Measurements from ENCODE around the gene NDOR1.

Gene NDOR1

GRCh38 chr9:137229903-137230704 lies 24.6 kb downstream of the NDOR1 start:
- no peak for TF ChIP-seq CTCF (IDR thresholded peaks at IDR 0.05; ENCODE audit: control insufficient read depth, insufficient read depth, low read depth, low read length, missing control alignments)
- no peak overlapping the region for H3K4me3 ChIP-seq (ENCODE audit: control insufficient read depth, low read depth, low read length)
- no peak for DNase-seq (ENCODE audit: low read depth)

DNA sequence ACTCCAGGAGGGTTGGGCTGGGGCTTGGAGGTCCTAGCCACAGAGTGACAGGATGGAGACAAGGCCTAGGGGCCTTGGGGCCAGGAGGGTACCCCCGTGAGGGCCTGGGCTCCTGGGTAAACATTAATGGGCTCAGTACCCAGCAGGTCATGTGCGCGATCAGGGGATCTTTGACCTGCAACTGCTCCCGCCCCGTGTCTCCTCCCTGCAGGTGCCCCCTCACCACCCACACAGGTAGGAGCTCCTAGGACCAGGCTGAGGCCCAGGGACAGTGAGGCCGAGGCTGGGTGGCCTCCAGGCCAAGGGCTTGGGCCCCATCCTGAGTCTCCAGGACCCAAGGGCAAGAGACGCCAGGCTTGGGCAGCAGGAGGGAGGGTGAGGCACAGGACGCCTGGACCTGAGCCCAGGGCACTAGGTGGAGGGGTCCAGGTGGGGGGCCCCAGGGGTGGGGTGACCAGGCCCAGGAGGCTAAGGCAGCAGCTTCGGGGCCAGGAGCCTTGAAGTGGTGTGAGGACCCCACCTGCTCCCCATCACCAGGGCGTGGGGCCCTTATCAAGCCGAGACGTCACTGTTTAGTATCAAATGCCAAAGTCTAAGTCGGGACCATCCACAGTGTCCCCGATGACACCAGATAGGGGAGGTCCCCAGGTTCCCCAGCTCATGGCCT lies 25.3 kb downstream of the NDOR1 start, which contains the start of gene SLC34A3:
TSS of gene SLC34A3 (plus strand) at position 197 of the 667 bp plus-strand sequence. CDS start 802 bp downstream, outside the sequence.
- no peak for DNase-seq (ENCODE audit: low read depth)
- H3K4me3 ChIP-seq (ENCODE audit: control insufficient read depth, low read depth, low read length), result no peak within 1 kb of the TSS
- TF ChIP-seq CTCF (IDR thresholded peaks at IDR 0.05; ENCODE audit: control insufficient read depth, insufficient read depth, low read depth, low read length, missing control alignments), result no peak

- H3K4me3 ChIP-seq (ENCODE audit: control insufficient read depth, low read depth, low read length), result no peak overlapping the region
- no peak for TF ChIP-seq CTCF (IDR thresholded peaks at IDR 0.05; ENCODE audit: control insufficient read depth, insufficient read depth, low read depth, low read length, missing control alignments)
- DNase-seq (ENCODE audit: low read depth), result no peak
Measured at GRCh38 chr9:137231372-137232039, 26.0 kb downstream of the NDOR1 start.

- no peak for DNase-seq (ENCODE audit: low read depth)
- TF ChIP-seq CTCF (IDR thresholded peaks at IDR 0.05; ENCODE audit: control insufficient read depth, insufficient read depth, low read depth, low read length, missing control alignments), result no peak
Measured at GRCh38 chr9:137232101-137232500, 26.6 kb downstream of the NDOR1 start.

DNA sequence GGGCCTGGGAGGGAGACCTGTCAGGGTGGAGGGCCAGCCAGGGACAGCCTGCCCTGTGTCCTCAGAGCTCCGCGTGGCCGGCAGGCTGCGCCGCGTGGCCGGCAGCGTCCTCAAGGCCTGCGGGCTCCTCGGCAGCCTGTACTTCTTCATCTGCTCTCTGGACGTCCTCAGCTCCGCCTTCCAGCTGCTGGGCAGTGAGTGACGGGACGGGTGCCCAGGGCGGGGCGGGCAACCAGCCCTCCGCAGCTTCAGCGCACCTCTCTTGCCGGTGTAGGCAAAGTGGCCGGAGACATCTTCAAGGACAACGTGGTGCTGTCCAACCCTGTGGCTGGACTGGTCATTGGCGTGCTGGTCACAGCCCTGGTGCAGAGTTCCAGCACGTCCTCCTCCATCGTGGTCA lies 27.0 kb downstream of the NDOR1 start:
- DNase-seq (ENCODE audit: low read depth), result no peak
- TF ChIP-seq CTCF (IDR thresholded peaks at IDR 0.05; ENCODE audit: control insufficient read depth, insufficient read depth, low read depth, low read length, missing control alignments), result no peak

More at GRCh38 chr9:137232101-137232500, 26.6 kb downstream of the NDOR1 start:
- H3K4me3 ChIP-seq (ENCODE audit: control insufficient read depth, low read depth, low read length), result no peak overlapping the region

GRCh38 chr9:137233143-137233980 lies 27.9 kb downstream of the NDOR1 start:
- no peak overlapping the region for H3K4me3 ChIP-seq (ENCODE audit: control insufficient read depth, low read depth, low read length)
- TF ChIP-seq CTCF (IDR thresholded peaks at IDR 0.05; ENCODE audit: control insufficient read depth, insufficient read depth, low read depth, low read length, missing control alignments), result no peak
- DNase-seq (ENCODE audit: low read depth), result no peak

More for the DNA sequence above, 27.0 kb downstream of the NDOR1 start:
- no peak overlapping the region for H3K4me3 ChIP-seq (ENCODE audit: control insufficient read depth, low read depth, low read length)

Data from AG09309 (cell line).